ENCODE data around the gene PHLPP1. TPM values are rescaled to one million over a fixed set of nuclear protein-coding genes. Genes with fewer than 3 reads are reported as not detected.

PHLPP1 gene
- total and polyA plus RNA-seq, 9 of the 15 experiments (the other 6 are each of a cell fraction or from before 2014, with no cell fraction given): 0.56 to 9.0 (median 4.5) TPM

GRCh38 chr18:62868645-62869044 is 153.3 kb downstream of the PHLPP1 start:
- BruUV-seq (replicated peaks): no TSS peak
- H3K36me3 ChIP-seq (ENCODE audit: control insufficient read depth, insufficient read depth, low read length): no peaks in the 10 kb centered on the region
- H3K4me2 ChIP-seq (ENCODE audit: insufficient read depth, low read length): no peak overlapping the region
- H3K27me3 ChIP-seq (ENCODE audit: control insufficient read depth in 2 of 2, insufficient read depth in 2 of 2, low read length in 2 of 2): no peaks in the 10 kb centered on the region
- no peak overlapping the region for H3K4me3 ChIP-seq
- H3K9ac ChIP-seq (ENCODE audit: insufficient read depth in 1 of 2, low read depth in 2 of 2, low read length in 2 of 2): no peak overlapping the region
- TF ChIP-seq TAL1 (IDR thresholded peaks at IDR 0.05) (no peak), ID3 (CRISPR knock-in tag; IDR thresholded peaks at IDR 0.05) (no peak), ID3 (tag; IDR thresholded peaks at IDR 0.05) (no peak), HNRNPH1 (optimal IDR thresholded peaks at IDR 0.05; ENCODE audit: low read depth, low read length) (no peak), ZNF133 (CRISPR knock-in tag; IDR thresholded peaks at IDR 0.05) (no peak), PATZ1 (CRISPR knock-in tag; IDR thresholded peaks at IDR 0.05; ENCODE audit: borderline replicate concordance) (no peak), CBX8 (IDR thresholded peaks at IDR 0.05; ENCODE audit: borderline replicate concordance, extremely low read depth, low read depth, low read length, poor library complexity, severe bottlenecking) (no peak), ATF7 (IDR thresholded peaks at IDR 0.05) (no peak), ELF4 (CRISPR knock-in tag; IDR thresholded peaks at IDR 0.05) (no peak), TAF9B (IDR thresholded peaks at IDR 0.05; ENCODE audit: partially characterized antibody) (no peak), HDGF (IDR thresholded peaks at IDR 0.05) (no peak), BRD4 (IDR thresholded peaks at IDR 0.05) (no peak), MITF (IDR thresholded peaks at IDR 0.05) (no peak), ZNF347 (CRISPR knock-in tag; IDR thresholded peaks at IDR 0.05; ENCODE audit: low read depth) (no peak)
- CTCF ChIA-PET (ENCODE audit: low intra/inter-chr PET ratio): no interaction called here
- no peaks in the 10 kb centered on the region for H3K9me3 ChIP-seq (replicated peaks; ENCODE audit: control insufficient read depth, insufficient read depth, low read depth, low read length)
- intact Hi-C loops (cut with micrococcal nuclease): no loop called here
- no peak for ATAC-seq
- H3K79me2 ChIP-seq (ENCODE audit: control insufficient read depth, insufficient read depth, low read length): no peaks in the 10 kb centered on the region
- H3K9me1 ChIP-seq (ENCODE audit: control insufficient read depth, insufficient read depth, low read length): no peaks in the 10 kb centered on the region
- no peak for FAIRE-seq
- H2AFZ ChIP-seq (ENCODE audit: low read depth, low read length): no peak overlapping the region
- no peak for DNase-seq (ENCODE audit: extremely low read depth in 1 of 4, low spot score in 3 of 4)
- H3K4me1 ChIP-seq (replicated peaks in 1 of 2; ENCODE audit: control insufficient read depth in 2 of 2, insufficient read depth in 2 of 2, low read length in 2 of 2): no peaks in the 10 kb centered on the region
- no peaks in the 10 kb centered on the region for H4K20me1 ChIP-seq (replicated peaks; ENCODE audit: control insufficient read depth, insufficient read depth, low read length)
- no peak overlapping the region for H3K27ac ChIP-seq (ENCODE audit: extremely low read depth, low read depth, low read length)
- POLR2A ChIA-PET: interaction anchor here (1.0 kb wide), 1 partner anchor 24 kb away, joined by 3 read pairs; no protein-coding TSS in a partner anchor
- in situ Hi-C loops (cut with MboI): no loop called here
